Lung (tissue), 12 donors: ENCODE measurements around the gene PCDHA1. TPM values are rescaled to one million over a fixed set of nuclear protein-coding genes. Genes with fewer than 3 reads are reported as not detected.
A peak's percentile ranks its signal among the peaks of the same experiment; 100 is the strongest.

Source experiments
- ATAC-seq: fragments of 200-7000 bp; cut with Tn5 transposase; one replicate; pipeline ENCODE4 v1.9.1; 2020; ENCODE audit warnings: moderate number of reproducible peaks; ENCODE audit not compliant: insufficient read depth, low FRiP score
- DNase-seq, 3 donors: peaks; one replicate each; pipeline ENCODE4 v3.0.0-alpha.2; 2013 to 2017
- H3K27ac ChIP-seq, 2 donors: one replicate each; pipeline ENCODE4 v1.5.1; 2013; ENCODE audit warnings: mild to moderate bottlenecking in 2 of 2, moderate library complexity in 2 of 2, control low read depth in 1 of 2, inconsistent platforms in 1 of 2, low read depth in 1 of 2, low read length in 1 of 2
- H3K27me3 ChIP-seq, 3 donors: one replicate each; pipeline ENCODE4 v1.5.1; 2013; ENCODE audit warnings: low read length in 2 of 3; ENCODE audit not compliant: control insufficient read depth in 3 of 3, insufficient read depth in 3 of 3
- H3K36me3 ChIP-seq, 4 donors: one replicate each; pipeline ENCODE4 v1.5.1; 2013; ENCODE audit warnings: low read length in 4 of 4, mild to moderate bottlenecking in 1 of 4, moderate library complexity in 1 of 4; ENCODE audit not compliant: control insufficient read depth in 4 of 4, insufficient read depth in 4 of 4
- H3K4me1 ChIP-seq, 5 donors: one replicate each; pipeline ENCODE4 v1.5.1; 2013; ENCODE audit warnings: low read length in 5 of 5, mild to moderate bottlenecking in 2 of 5, moderate library complexity in 1 of 5; ENCODE audit not compliant: control insufficient read depth in 5 of 5, insufficient read depth in 5 of 5
- H3K4me3 ChIP-seq: one replicate; pipeline ENCODE4 v1.5.1; 2013; ENCODE audit warnings: mild to moderate bottlenecking, control low read depth, moderate library complexity
- H3K9ac ChIP-seq, 2 donors: one replicate each; pipeline ENCODE4 v1.5.1; 2013; ENCODE audit warnings: low read length in 2 of 2, control low read depth in 1 of 2; ENCODE audit not compliant: insufficient read depth in 1 of 2
- H3K9me3 ChIP-seq, 4 donors: one replicate each; pipeline ENCODE4 v1.5.1; 2013; ENCODE audit warnings: low read length in 3 of 4, mild to moderate bottlenecking in 1 of 4, moderate library complexity in 1 of 4; ENCODE audit not compliant: control insufficient read depth in 4 of 4, insufficient read depth in 3 of 4
- CTCF ChIP-seq: IDR thresholded peaks from 2 replicates; pipeline ENCODE4 v1.5.1; 2012; ENCODE audit warnings: mild to moderate bottlenecking; ENCODE audit errors: control extremely low read depth, extremely low read depth
- WGBS, 2 donors: extraction: QIAGEN DNeasy Blood & Tissue Kit; methylation state at CpG; one replicate each; pipeline ENCODE4 v1.1.7; 2013; 5-methylcytosine and 5-hydroxymethylcytosine counted together
- polyA plus RNA-seq, 2 donors: library from polyadenylated mRNA; stranded (reverse); fragments of 200-250 nt; gene quantifications; one replicate each; pipeline ENCODE4 v1.2.1, GENCODE V29; 2013
- total RNA-seq, 2 donors: library from RNA; depleted of rRNA in 1 of 2; stranded (reverse); fragments of >200 nt in 1 of 2; gene quantifications; one replicate each; pipeline ENCODE4 v1.2.1, GENCODE V29; 2014 to 2021
- donor health status: control.
- donor health status: control.
- donor health status: Bipolar disorder and iron deficiency.
- donor health status: healthy.
- donor health status: DM: yes; HTN: yes; CAD: no.

The PCDHA1 gene
- total and polyA plus RNA-seq, 4 donors: 0.02 to 0.30 TPM; not detected in 2

- ATAC-seq (no peak), DNase-seq (no peak)
- Histone ChIP-seq H3K4me3 (no peak overlapping the region), H3K9ac (no peak overlapping the region), H3K27me3 (peaks cover 0 to 3% (median 0%) of the 10 kb centered on the region in 3 donors), H3K27ac (no peak overlapping the region), H3K4me1 (no peaks in the 10 kb centered on the region), H3K9me3 (peaks cover 0 to 18% (median 2%) of the 10 kb centered on the region in 4 donors), H3K36me3 (no peaks in the 10 kb centered on the region)
- TF ChIP-seq CTCF: no peak
- WGBS, 2 donors: 43 to 49% methylated on average over 76 of the region's 76 CpGs
Observed at GRCh38 chr5:140862441-140863295, 76.7 kb downstream of the PCDHA1 start.

- Histone ChIP-seq H3K27me3 (peaks cover 0 to 6% (median 0%) of the 10 kb centered on the region in 3 donors), H3K9me3 (peaks cover 0 to 26% (median 3%) of the 10 kb centered on the region in 4 donors), H3K4me3 (no peak within 1 kb of the TSS), H3K4me1 (peaks cover 0 to 1% (median 0%) of the 10 kb centered on the region in 5 donors), H3K27ac (no peak within 1 kb of the TSS), H3K9ac (no peak within 1 kb of the TSS), H3K36me3 (no peaks in the 10 kb centered on the region)
- no peak for TF ChIP-seq CTCF
- WGBS, 2 donors: 15% methylated on average over 41 of the region's 41 CpGs
- DNase-seq (peak in 2 of 3 donors; percentile 23 to 29), ATAC-seq (no peak)
Observed at GRCh38 chr5:140868721-140869554, 83.0 kb downstream of the PCDHA1 start, which contains the start of gene PCDHA11. PCDHA11 (plus strand) TSS chr5:140868957; CDS start chr5:140869104, 147 bp downstream.

GRCh38 chr5:140869555-140869886 lies 83.6 kb downstream of the PCDHA1 start:
- peaks cover 0 to 1% (median 0%) of the 10 kb centered on the region in 5 donors for H3K4me1 ChIP-seq
- peaks cover 0 to 6% (median 0%) of the 10 kb centered on the region in 3 donors for H3K27me3 ChIP-seq
- no peaks in the 10 kb centered on the region for H3K36me3 ChIP-seq
- WGBS, 2 donors: 55 to 62% methylated on average over 5 of the region's 5 CpGs
- no peak overlapping the region for H3K9ac ChIP-seq
- ATAC-seq: no peak
- no peak overlapping the region for H3K4me3 ChIP-seq
- no peak overlapping the region for H3K27ac ChIP-seq
- peaks cover 0 to 26% (median 3%) of the 10 kb centered on the region in 4 donors for H3K9me3 ChIP-seq
- TF ChIP-seq CTCF: no peak
- DNase-seq: no peak
